GM18858 (cell line): ENCODE results near the gene LRP8.

Experiments used
- ATAC-seq: cut with Tn5 transposase; IDR thresholded peaks from one replicate; pipeline ENCODE4 v1.9.1; 2021; ENCODE audit not compliant: unreplicated experiment

Gene LRP8

DNA sequence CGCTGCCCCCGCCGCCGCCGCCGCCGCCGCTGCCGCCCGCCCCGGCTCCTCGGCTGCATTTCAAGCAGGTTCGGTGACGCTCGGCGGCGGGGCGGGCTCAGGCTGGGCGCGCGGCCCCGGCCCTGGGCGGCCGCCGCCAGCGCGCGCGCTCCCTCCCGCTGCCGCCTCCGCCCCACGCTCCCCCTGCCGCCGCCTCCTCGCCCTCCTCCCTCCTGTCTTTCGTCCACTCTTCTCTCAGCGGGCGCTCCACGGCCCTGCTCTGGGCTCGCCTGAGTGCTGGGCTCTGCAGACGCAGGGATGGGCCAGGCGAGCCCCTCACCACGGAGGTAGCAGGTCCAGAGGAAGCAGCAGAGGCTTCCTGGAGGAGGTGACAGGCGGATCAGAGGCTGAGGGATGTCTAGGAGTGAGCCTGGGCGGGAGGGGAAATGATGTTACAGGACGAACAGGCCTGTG, at the start of gene LRP8:
Gene LRP8 (minus strand): TSS at position 62 of the 453 bp plus-strand sequence. CDS start 158 bp downstream, outside the sequence.
- ATAC-seq = no peak

DNA sequence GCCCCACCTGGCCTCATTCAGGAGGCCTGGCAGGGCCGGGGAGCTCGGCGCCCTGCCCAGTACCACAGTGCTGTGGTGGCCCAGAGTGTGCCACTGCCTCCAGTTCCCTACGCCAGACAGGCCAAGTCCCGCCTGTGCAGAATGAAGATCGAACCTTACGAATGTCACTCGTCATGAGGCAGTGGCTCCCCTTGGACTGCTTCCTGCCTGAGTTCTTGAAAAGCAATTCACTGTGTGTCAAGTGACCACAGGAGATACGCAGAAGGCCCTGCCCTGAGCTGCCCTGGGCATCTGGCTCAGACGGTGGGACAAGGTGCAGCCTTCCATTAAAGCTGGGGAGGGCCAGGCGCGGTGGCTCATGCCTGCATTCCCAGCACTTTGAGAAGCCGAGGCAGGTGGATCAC, 49.6 kb upstream of the LRP8 start:
- no peak for ATAC-seq

DNA sequence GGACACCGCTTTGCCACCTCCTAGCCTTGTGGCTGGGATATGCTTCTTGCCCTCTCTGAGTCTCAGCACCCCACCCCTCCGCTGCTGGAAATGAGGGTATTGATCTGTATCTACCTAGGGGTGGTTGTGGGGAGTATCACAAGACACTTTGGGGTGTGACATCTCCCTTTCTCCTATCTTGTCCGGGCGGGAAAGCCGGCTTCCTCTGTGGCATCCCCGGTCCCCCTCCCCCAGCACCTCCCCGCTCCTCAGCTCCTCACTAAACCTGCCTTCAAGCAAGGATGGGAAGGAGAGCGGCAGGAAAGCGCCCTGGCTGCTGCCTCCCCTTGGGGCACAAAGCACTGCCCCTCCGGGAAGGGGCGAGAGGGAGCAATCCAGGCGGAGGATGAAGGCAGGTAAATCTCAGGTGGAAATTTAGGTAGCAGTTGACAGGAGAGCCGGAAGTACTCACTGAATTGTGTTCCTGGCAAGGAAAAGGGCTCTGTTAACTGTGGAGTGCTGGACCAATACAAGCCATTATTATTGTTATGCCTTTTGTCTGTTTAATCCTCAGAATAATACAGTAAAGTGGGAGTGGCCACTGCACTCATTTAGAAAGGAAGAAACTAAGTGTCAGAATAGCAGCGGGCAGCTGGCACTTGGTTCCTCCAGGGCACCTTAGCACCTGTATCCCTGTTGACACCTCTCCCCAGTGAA, 49.0 kb upstream of the LRP8 start:
- no peak for ATAC-seq

GRCh38 chr1:53376041-53376461, 48.2 kb upstream of the LRP8 start:
- no peak for ATAC-seq

GRCh38 chr1:53375440-53375839, 47.6 kb upstream of the LRP8 start:
- no peak for ATAC-seq

GRCh38 chr1:53373246-53373645, 45.4 kb upstream of the LRP8 start:
- ATAC-seq = no peak

GRCh38 chr1:53372501-53372951, 44.7 kb upstream of the LRP8 start:
- ATAC-seq = no peak

DNA sequence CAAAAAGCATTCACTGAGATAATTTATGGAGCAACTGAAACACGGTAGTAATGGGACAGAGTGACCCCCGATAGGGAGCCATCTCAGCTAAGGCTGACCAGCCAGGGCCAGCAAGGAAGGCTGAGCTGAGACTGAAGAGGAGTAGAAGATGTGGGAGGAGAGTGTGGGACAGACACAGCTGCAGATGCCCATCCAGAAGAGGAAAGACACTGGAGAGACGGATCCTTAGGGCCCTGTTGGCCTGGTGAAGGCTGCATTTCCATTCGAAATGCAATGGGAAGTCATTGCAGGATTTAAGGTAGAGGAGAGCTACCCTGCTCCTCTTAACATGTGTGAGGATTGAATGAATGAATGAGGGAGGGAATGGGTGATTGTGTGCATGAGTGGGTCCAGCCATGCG, 44.0 kb upstream of the LRP8 start:
- no peak for ATAC-seq

DNA sequence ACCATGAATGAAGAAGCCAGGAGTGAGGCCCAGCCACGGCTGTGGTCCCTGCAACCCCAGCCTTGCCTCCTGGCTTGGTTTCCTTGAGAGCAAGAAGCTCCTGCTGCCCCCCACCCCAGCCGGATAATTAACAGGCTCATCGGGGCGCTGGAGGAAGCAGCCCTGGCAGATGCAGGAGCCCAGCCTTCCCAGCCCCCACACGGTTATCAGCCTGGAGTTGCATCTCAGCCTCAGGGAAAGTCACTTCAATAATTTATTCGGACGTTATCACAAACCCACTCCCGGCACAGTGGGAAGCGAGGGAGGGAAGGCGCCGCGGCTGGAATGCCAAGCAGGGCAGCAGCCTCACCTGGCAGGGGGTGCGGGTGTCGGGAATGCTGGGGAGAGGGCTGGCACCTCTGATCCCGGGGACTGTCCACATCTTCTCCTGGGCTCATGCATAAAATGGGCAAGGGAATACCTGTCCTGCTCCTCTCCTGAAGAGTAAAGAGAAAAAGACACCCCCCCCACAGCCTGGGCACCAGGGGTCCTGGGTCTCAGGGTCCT, 43.3 kb upstream of the LRP8 start:
- no peak for ATAC-seq

GRCh38 chr1:53370369-53370961, 42.6 kb upstream of the LRP8 start:
- ATAC-seq = no peak

GRCh38 chr1:53369761-53370160, 41.9 kb upstream of the LRP8 start:
- no peak for ATAC-seq

GRCh38 chr1:53369034-53369750, 41.3 kb upstream of the LRP8 start:
- ATAC-seq = no peak

DNA sequence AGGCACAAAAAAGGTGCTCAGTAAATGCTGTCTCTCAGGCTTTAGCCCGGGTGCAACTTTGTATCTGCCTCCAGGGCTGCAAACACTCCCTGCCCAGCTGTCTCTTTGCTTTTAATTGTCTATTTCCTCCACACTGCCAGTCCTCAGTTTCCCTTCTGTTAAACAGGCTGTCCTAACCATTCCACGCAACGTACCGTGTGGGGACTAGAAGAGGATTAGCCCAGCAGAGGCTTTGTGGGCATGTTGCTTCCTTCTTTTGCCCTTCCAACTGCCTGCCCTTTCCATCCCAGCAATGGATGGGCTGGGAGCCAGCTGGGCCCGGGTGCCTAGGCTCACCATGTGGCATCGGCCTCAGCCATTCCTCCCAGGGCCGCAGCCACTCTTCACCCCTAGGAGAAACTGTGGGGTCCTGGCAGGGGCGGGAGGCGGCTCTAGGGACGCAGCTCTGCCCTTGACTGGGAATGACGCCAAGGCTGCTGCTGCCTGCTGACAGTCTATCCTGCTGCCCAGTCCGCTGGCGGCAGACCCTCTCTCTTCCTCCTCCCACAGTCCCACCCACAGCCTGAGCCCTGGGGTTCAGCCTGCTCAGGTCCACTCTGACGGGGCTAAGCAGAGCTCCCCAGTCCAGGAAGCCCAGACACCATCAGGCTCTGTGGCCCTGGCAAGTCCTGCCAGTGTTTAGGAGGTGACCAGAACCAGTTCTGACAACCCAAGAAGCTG, 40.6 kb upstream of the LRP8 start:
- ATAC-seq = no peak

DNA sequence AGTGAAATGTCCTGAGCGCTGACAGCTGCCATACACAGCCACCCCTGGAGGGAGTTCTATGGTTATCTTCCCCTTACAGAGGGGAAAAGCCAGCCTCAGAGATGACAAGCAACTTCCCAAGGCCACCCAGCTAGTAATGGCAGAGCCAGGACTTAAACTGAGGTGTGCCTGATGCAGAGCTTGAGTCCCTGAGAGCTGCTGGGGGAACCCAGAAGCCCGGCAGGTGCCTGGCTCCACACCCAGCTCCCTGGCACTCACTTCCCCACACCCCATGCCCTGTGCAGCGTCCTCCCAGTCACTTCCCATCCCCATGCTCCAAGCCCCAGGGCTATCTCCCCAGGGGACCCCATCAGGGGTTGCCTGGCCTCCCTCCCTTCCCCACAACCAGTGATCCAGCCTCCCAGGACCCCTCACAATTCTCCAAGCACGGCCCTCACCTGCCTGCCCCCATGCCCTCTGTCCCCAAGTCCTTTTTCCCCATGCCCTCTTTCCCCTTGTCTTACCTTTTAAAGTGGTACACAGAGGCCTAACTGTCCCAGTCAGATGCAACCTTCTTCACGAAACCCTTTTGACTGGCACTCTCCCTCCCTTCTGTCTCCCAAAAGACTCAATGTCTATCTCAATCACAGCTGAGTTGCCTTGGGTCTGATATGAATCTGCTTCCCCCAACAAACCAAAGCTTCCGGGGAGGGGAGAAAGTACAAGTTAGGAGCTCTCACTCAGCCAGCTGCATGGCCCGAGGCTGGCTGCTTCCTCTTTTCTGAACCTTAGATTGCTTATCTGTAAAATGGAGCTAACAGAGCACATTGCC, 39.8 kb upstream of the LRP8 start:
- ATAC-seq = peak; percentile 86

- ATAC-seq = no peak
Measured at GRCh38 chr1:53366901-53367502, 39.1 kb upstream of the LRP8 start.

- no peak for ATAC-seq
Measured at GRCh38 chr1:53365437-53366063, 37.7 kb upstream of the LRP8 start.

- ATAC-seq = no peak
Measured at GRCh38 chr1:53362851-53363642, 35.2 kb upstream of the LRP8 start.

GRCh38 chr1:53362270-53362669, 34.4 kb upstream of the LRP8 start:
- no peak for ATAC-seq

GRCh38 chr1:53361541-53361961, 33.7 kb upstream of the LRP8 start:
- ATAC-seq = no peak
